ENCODE data around the gene LRFN4.

Gene LRFN4

GRCh38 chr11:66858939-66859685, 2.2 kb downstream of the LRFN4 start:
- no peak for DNase-seq

- no peak for DNase-seq
Measured at GRCh38 chr11:66859686-66860448, 3.0 kb downstream of the LRFN4 start.

- no peak for DNase-seq
Measured at GRCh38 chr11:66860449-66860831, 3.6 kb downstream of the LRFN4 start.

GRCh38 chr11:66861038-66861773, 4.3 kb downstream of the LRFN4 start:
- DNase-seq, result no peak

GRCh38 chr11:66861774-66862558, 5.1 kb downstream of the LRFN4 start:
- DNase-seq, result no peak

GRCh38 chr11:66862559-66863037, 5.7 kb downstream of the LRFN4 start:
- DNase-seq, result no peak

GRCh38 chr11:66863428-66864125, 6.7 kb downstream of the LRFN4 start:
- no peak for DNase-seq

- no peak for DNase-seq
Measured at GRCh38 chr11:66864172-66864901, 7.5 kb downstream of the LRFN4 start.

GRCh38 chr11:66864924-66865697, 8.2 kb downstream of the LRFN4 start:
- DNase-seq, result no peak

GRCh38 chr11:66866007-66866406, 9.1 kb downstream of the LRFN4 start:
- DNase-seq, result no peak

- DNase-seq, result no peak
Measured at GRCh38 chr11:66866511-66866986, 9.7 kb downstream of the LRFN4 start.

- no peak for DNase-seq
Measured at GRCh38 chr11:66867425-66868040, 10.7 kb downstream of the LRFN4 start.

GRCh38 chr11:66868082-66868725, 11.3 kb downstream of the LRFN4 start:
- no peak for DNase-seq

- no peak for DNase-seq
Measured at GRCh38 chr11:66868726-66869566, 12.1 kb downstream of the LRFN4 start.

- DNase-seq, result no peak
Measured at GRCh38 chr11:66869567-66869870, 12.7 kb downstream of the LRFN4 start.

- DNase-seq, result no peak
Measured at GRCh38 chr11:66870131-66870530, 13.3 kb downstream of the LRFN4 start.

GRCh38 chr11:66870616-66871520, 14.0 kb downstream of the LRFN4 start:
- no peak for DNase-seq

- DNase-seq, result no peak
Measured at GRCh38 chr11:66871521-66871901, 14.6 kb downstream of the LRFN4 start.

Data from GF-D8 (cell line).